ENCODE results near the gene MEF2C.
"Not testable (repeated sequence)": the region's sequence is repeated elsewhere in the genome, so short reads cannot be mapped to it uniquely, and the experiment has no call there.

Gene MEF2C

DNA sequence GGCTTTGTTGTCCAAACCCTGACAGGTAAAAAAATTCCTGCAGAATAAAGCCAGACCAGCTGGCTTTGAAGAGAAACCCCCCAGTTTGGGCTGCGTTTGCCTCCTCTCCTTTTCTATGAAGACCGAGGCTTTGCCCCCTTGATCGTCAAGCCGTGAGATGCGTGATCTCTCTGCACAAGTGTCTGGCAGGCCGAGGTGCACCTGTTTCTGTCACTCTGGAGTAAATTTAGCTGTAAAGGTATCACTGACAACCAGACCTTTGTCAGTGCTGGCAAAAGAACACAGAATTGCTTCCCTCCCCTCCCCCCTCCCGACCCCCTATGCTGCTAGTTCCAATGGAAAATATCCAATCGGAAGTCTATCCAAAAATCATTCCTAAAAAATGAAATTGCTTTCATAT lies 21.0 kb upstream of the MEF2C start:
- not testable (repeated sequence) for H3K9ac ChIP-seq (ENCODE audit: insufficient read length); H3K36me3 ChIP-seq (ENCODE audit: insufficient read depth, low read length); DNase-seq (ENCODE audit: low read depth, low spot score); H3K4me3 ChIP-seq; H3K27ac ChIP-seq; H3K9me3 ChIP-seq (ENCODE audit: low read depth, low read length)

- H3K4me3 ChIP-seq; DNase-seq (ENCODE audit: low read depth, low spot score); H3K9ac ChIP-seq (ENCODE audit: insufficient read length); H3K9me3 ChIP-seq (ENCODE audit: low read depth, low read length); H3K27ac ChIP-seq; H3K36me3 ChIP-seq (ENCODE audit: insufficient read depth, low read length): not testable (repeated sequence)
Observed at GRCh38 chr5:88901077-88901476, 18.1 kb upstream of the MEF2C start.

GRCh38 chr5:88899096-88899737 lies 16.2 kb upstream of the MEF2C start:
- no peak overlapping the region for H3K4me3 ChIP-seq
- H3K9ac ChIP-seq (ENCODE audit: insufficient read length) = no peak overlapping the region
- no peak for DNase-seq (ENCODE audit: low read depth, low spot score)
- no peaks in the 10 kb centered on the region for H3K9me3 ChIP-seq (ENCODE audit: low read depth, low read length)
- no peak overlapping the region for H3K27ac ChIP-seq
- TF ChIP-seq POLR2AphosphoS5 (IDR thresholded peaks at IDR 0.05; ENCODE audit: borderline replicate concordance, low read depth, low read length) (no peak), EZH2 (IDR thresholded peaks at IDR 0.05) (no peak), FOXP2 (optimal IDR thresholded peaks at IDR 0.05; ENCODE audit: control extremely low read depth, extremely low read length, insufficient read depth) (no peak)
- H3K36me3 ChIP-seq (ENCODE audit: insufficient read depth, low read length) = no peaks in the 10 kb centered on the region

- Histone ChIP-seq H3K27ac (no peak overlapping the region), H3K9ac (ENCODE audit: insufficient read length) (no peak overlapping the region), H3K9me3 (ENCODE audit: low read depth, low read length) (no peaks in the 10 kb centered on the region), H3K4me3 (no peak overlapping the region), H3K36me3 (ENCODE audit: insufficient read depth, low read length) (no peaks in the 10 kb centered on the region)
- TF ChIP-seq POLR2AphosphoS5 (IDR thresholded peaks at IDR 0.05; ENCODE audit: borderline replicate concordance, low read depth, low read length) (no peak), FOXP2 (optimal IDR thresholded peaks at IDR 0.05; ENCODE audit: control extremely low read depth, extremely low read length, insufficient read depth) (no peak), EZH2 (IDR thresholded peaks at IDR 0.05) (no peak)
- no peak for DNase-seq (ENCODE audit: low read depth, low spot score)
Observed at GRCh38 chr5:88897748-88898147, 14.8 kb upstream of the MEF2C start.

DNA sequence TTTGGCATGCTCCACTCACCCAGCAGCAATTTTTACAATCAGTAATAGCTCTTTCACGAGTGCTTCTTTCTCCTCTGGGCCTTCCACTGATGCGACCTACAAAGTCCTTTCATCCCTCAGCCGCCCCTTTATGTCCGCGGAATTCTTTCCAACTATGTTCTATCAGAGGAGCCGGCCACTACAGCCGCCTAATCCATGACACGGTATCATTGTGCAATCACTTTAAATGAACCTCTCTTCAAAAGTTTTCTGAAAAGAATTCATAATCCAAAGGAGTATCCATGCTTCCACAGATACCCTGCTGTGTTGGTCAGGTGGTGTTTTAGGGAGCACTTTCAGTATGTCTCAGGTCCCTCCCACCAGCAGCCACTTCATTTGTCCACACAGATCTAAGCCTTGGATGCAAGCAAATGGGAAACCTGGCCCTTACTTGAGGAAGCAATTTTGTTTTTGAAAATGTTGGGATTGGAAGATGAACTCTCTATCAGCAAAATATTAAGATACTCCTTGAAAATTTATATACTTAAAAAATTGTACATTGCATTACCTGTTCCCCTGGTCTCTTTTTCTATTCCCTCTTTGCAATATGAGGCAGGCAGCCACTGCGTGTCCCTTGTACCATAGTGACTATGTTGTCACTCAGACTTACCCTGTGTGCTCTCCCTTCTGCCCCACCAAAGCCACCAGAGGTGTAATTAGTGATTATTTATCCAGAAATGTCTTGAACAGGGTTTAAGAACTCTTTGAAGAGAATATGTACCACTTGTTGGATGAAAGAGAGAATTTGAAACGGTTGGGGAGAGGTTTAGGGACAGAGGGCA lies 12.9 kb upstream of the MEF2C start:
- Histone ChIP-seq H3K9ac (ENCODE audit: insufficient read length) (no peak overlapping the region), H3K4me3 (no peak overlapping the region), H3K36me3 (ENCODE audit: insufficient read depth, low read length) (no peaks in the 10 kb centered on the region), H3K27ac (no peak overlapping the region), H3K9me3 (ENCODE audit: low read depth, low read length) (no peaks in the 10 kb centered on the region)
- DNase-seq (ENCODE audit: low read depth, low spot score) = no peak
- TF ChIP-seq POLR2AphosphoS5 (IDR thresholded peaks at IDR 0.05; ENCODE audit: borderline replicate concordance, low read depth, low read length) = no peak
- TF ChIP-seq FOXP2 (optimal IDR thresholded peaks at IDR 0.05; ENCODE audit: control extremely low read depth, extremely low read length, insufficient read depth) = no peak
- TF ChIP-seq EZH2 (IDR thresholded peaks at IDR 0.05) = no peak

DNA sequence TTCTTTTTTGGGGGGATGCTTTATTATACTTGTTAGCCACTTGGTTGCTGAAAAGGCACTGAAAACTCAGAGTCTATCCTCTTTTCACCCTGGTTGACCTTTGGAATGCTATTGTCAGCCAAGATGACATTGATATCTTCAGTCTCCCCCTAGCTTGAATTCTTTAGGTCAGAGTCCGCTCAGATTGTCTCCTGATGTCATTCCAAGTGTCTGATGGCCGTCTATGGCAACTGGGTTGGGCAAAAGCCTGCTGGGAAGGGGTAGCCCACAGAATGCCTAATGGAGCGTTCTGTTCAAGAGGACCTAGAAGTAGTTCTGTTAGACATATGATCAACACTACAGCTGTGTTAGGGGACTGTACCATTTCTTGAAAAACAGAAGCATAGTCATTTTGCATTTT lies 9.7 kb upstream of the MEF2C start:
- Histone ChIP-seq H3K27ac (no peak overlapping the region), H3K36me3 (ENCODE audit: insufficient read depth, low read length) (no peaks in the 10 kb centered on the region), H3K4me3 (no peak overlapping the region), H3K9me3 (ENCODE audit: low read depth, low read length) (no peaks in the 10 kb centered on the region), H3K9ac (ENCODE audit: insufficient read length) (no peak overlapping the region)
- TF ChIP-seq FOXP2 (optimal IDR thresholded peaks at IDR 0.05; ENCODE audit: control extremely low read depth, extremely low read length, insufficient read depth) = no peak
- TF ChIP-seq EZH2 (IDR thresholded peaks at IDR 0.05) = no peak
- no peak for TF ChIP-seq POLR2AphosphoS5 (IDR thresholded peaks at IDR 0.05; ENCODE audit: borderline replicate concordance, low read depth, low read length)
- no peak for DNase-seq (ENCODE audit: low read depth, low spot score)

DNA sequence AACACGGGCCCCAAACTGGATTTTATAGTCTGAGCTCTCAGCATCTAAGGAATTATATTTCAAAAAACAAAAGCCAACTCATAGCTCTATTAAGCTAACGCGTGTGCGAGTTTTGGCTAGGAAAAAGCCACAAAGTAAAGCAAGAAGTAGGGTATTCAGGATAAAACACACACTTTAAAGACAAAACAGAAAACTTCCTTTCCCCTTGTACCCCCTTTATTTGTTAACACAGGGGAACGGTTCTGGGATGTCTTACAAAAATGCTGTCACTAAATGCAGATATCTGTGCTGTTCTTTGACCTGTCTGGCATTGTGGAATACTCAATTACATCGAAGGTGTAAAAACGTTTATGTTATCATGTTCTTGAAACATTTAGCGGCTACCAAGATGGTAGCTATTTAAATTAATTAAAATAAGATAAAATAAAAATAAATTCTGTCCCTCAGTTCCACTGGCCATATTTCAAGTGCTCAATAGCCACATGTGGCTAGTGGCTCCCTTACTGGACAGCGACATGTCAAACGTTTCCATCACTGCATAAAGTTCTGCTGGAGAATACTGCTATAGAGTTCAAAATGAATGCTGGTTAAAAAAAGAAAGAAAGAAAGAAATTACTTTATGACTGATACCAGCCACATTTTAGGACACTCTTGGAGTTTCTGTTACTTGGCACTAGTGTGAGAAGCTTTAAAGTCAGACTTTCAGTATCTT lies 7.2 kb upstream of the MEF2C start:
- no peak overlapping the region for H3K4me3 ChIP-seq
- no peak overlapping the region for H3K27ac ChIP-seq
- no peaks in the 10 kb centered on the region for H3K9me3 ChIP-seq (ENCODE audit: low read depth, low read length)
- H3K9ac ChIP-seq (ENCODE audit: insufficient read length) = no peak overlapping the region
- H3K36me3 ChIP-seq (ENCODE audit: insufficient read depth, low read length) = no peaks in the 10 kb centered on the region
- TF ChIP-seq POLR2AphosphoS5 (IDR thresholded peaks at IDR 0.05; ENCODE audit: borderline replicate concordance, low read depth, low read length) (no peak), EZH2 (IDR thresholded peaks at IDR 0.05) (no peak), FOXP2 (optimal IDR thresholded peaks at IDR 0.05; ENCODE audit: control extremely low read depth, extremely low read length, insufficient read depth) (no peak)
- DNase-seq (ENCODE audit: low read depth, low spot score) = no peak

DNA sequence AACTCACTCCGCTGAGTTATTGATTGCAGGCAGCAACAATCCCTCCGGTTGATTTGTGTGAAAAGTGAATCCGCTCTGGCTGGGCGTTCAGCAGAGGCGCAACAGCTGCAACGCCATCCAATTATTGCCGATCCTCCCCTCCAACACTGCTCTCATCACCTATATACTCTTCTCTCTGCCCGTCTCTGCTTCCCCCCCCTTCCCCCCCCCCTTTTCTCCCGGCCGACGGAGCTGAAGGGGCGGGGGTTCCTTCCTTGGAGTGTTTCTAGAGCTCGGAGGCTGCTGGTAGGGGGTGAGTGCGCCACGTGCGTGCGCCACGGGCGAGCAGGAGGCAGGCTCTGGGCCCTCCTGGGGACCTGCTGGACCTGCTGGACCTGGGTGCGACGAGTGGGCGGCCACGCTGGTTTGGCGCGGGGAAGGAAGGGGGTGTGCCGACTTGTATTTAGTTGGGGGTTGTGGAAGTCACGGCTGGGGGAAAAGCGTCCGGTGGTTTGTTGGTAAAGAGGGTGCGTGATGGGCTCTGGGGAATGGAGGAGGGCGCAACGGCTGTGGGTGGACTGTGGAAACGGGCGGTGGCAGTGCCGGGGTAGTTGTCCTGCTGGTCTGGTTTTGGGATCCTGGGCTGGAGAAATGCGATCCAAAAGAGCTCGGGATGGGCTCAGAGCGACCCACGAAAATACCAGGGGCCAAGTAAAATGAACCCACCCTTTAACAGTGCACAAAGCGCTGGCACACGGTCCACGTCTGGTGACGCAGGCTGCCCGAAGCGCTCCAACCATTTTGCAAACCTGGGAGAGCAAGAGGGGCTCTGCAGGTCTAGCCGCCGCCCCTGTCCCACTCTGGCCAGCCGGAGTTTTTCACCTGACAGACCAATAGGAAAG lies 6.4 kb upstream of the MEF2C start:
- H3K4me3 ChIP-seq = no peak overlapping the region
- no peak overlapping the region for H3K9ac ChIP-seq (ENCODE audit: insufficient read length)
- DNase-seq (ENCODE audit: low read depth, low spot score) = no peak
- no peaks in the 10 kb centered on the region for H3K9me3 ChIP-seq (ENCODE audit: low read depth, low read length)
- no peak overlapping the region for H3K27ac ChIP-seq
- TF ChIP-seq FOXP2 (optimal IDR thresholded peaks at IDR 0.05; ENCODE audit: control extremely low read depth, extremely low read length, insufficient read depth) (no peak), POLR2AphosphoS5 (IDR thresholded peaks at IDR 0.05; ENCODE audit: borderline replicate concordance, low read depth, low read length) (no peak), EZH2 (IDR thresholded peaks at IDR 0.05) (no peak)
- no peaks in the 10 kb centered on the region for H3K36me3 ChIP-seq (ENCODE audit: insufficient read depth, low read length)
